ENCODE results near the gene CTIF.

Gene CTIF

DNA sequence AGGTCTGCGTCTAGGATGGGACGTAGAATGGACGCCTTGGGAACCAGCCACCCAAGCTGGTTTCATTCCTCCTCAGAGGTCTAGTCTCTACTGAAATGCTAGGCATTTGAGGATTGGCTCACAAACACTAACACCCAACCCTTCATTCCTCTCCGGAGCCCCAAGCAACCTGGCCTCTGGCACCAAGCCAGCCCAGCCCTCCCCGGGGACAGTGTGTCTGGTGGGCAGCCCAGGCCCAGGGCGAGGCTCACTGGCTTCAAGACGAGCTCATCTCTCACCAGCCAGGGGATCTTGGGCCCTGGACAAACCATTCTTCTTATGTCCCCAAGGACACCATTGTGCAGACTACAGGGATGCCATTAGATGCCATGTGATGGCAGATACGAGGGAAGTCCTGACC, 182.5 kb downstream of the CTIF start:
- Histone ChIP-seq H3K4me1 (ENCODE audit: control insufficient read depth, insufficient read depth, low read length) (peaks cover 31% of the 10 kb centered on the region), H3K36me3 (ENCODE audit: control insufficient read depth, insufficient read depth, low read length, severe bottlenecking) (peaks cover 32% of the 10 kb centered on the region), H3K9me3 (ENCODE audit: control insufficient read depth, low read length) (peaks cover 6% of the 10 kb centered on the region), H3K9ac (ENCODE audit: low read length) (peak overlapping the region; percentile 44), H3K27me3 (replicated peaks; ENCODE audit: control insufficient read depth, insufficient read depth, low read length) (no peaks in the 10 kb centered on the region), H3K4me3 (ENCODE audit: low read length) (no peak overlapping the region)
- DNase-seq (ENCODE audit: low read depth), result no peak

DNA sequence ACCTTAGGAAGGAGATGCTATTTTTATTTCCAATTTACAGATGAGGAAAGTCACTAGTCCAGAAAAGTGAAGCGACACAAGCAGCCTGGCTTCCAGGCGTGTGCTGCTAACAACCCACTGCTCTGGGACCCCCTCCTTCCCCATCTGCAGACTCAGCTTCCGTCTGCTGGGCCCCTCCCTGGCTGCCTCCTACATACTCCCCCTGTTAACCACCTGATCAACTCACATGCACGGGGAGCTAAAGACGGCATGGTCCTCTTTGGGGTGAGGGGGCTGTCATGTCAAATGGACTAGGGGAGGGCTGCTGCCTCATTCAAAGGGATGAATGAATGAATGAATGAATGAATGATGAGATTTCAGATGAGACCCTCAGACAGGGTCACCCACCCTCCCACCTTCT, 184.2 kb downstream of the CTIF start:
- DNase-seq (ENCODE audit: low read depth), result no peak

DNA sequence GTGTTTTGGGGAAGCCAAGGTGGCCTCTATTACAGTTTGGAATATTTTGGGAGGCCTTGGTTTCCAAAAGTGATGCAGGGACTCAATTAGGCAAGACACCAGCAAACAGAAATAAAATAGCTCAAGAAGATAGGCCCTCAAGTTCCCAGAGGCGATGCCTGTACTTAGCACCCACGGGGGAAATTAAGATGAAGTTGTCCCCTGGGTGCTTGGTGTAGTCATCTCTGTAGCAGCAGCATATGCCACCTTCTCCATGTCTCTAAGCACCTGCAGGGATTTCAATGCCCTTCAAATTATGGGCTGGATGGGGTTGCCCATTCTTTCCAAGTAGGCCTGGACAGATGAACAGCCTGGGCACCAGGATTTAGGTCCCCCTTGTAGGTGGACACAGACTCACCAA, 185.0 kb downstream of the CTIF start:
- Histone ChIP-seq H3K27me3 (replicated peaks; ENCODE audit: control insufficient read depth, insufficient read depth, low read length) (no peaks in the 10 kb centered on the region), H3K36me3 (ENCODE audit: control insufficient read depth, insufficient read depth, low read length, severe bottlenecking) (peaks cover 31% of the 10 kb centered on the region), H3K9me3 (ENCODE audit: control insufficient read depth, low read length) (peaks cover 24% of the 10 kb centered on the region), H3K4me1 (ENCODE audit: control insufficient read depth, insufficient read depth, low read length) (peaks cover 42% of the 10 kb centered on the region), H3K9ac (ENCODE audit: low read length) (no peak overlapping the region), H3K4me3 (ENCODE audit: low read length) (no peak overlapping the region)
- no peak for DNase-seq (ENCODE audit: low read depth)

More for the DNA sequence above, 184.2 kb downstream of the CTIF start:
- Histone ChIP-seq H3K36me3 (ENCODE audit: control insufficient read depth, insufficient read depth, low read length, severe bottlenecking) (peaks cover 38% of the 10 kb centered on the region), H3K4me3 (ENCODE audit: low read length) (no peak overlapping the region), H3K9me3 (ENCODE audit: control insufficient read depth, low read length) (peaks cover 22% of the 10 kb centered on the region), H3K4me1 (ENCODE audit: control insufficient read depth, insufficient read depth, low read length) (peaks cover 38% of the 10 kb centered on the region), H3K27me3 (replicated peaks; ENCODE audit: control insufficient read depth, insufficient read depth, low read length) (no peaks in the 10 kb centered on the region), H3K9ac (ENCODE audit: low read length) (no peak overlapping the region)

DNA sequence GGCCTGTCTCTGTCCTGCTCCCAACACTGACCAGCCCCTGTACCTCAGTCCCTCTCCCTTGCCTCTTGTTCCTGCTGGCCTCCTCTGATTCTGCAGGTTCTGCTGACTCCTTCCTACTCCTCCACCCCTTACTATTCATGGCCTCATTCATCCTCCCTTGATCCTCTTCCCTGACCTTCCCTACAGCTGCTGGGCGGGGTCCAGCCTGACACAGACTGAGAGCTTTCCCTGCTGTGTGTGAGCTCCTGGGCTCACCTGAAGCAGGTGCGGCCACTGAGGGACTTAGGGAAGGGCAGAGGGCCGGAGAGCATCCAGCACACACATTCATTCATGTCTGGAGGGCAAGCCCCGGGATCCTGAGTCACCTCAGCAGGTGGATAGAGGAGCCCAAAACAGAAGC, 185.6 kb downstream of the CTIF start:
- Histone ChIP-seq H3K9me3 (ENCODE audit: control insufficient read depth, low read length) (peaks cover 24% of the 10 kb centered on the region), H3K4me3 (ENCODE audit: low read length) (no peak overlapping the region), H3K4me1 (ENCODE audit: control insufficient read depth, insufficient read depth, low read length) (peaks cover 47% of the 10 kb centered on the region), H3K36me3 (ENCODE audit: control insufficient read depth, insufficient read depth, low read length, severe bottlenecking) (peaks cover 25% of the 10 kb centered on the region), H3K9ac (ENCODE audit: low read length) (no peak overlapping the region), H3K27me3 (replicated peaks; ENCODE audit: control insufficient read depth, insufficient read depth, low read length) (no peaks in the 10 kb centered on the region)
- no peak for DNase-seq (ENCODE audit: low read depth)

DNA sequence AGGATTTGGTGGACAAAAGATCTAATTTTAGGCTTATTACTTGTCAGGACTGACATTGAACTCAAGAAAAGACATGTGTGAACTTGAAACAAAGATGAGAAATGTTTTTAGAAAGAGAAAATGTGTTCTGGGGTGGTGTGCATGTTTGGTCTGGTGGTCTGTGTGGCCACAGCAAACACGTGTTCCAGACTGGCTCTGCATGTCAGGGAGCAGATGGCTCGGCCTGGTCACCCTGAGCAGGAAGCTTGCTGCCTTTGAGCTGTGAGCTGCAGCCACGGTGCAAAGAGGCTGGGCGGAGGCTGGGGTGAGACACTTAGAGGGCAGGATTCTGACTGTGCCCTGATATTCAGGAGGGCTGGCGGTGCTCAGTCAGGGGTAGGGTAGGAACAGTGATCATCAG, 186.1 kb downstream of the CTIF start:
- Histone ChIP-seq H3K36me3 (ENCODE audit: control insufficient read depth, insufficient read depth, low read length, severe bottlenecking) (peaks cover 24% of the 10 kb centered on the region), H3K4me3 (ENCODE audit: low read length) (no peak overlapping the region), H3K9me3 (ENCODE audit: control insufficient read depth, low read length) (peaks cover 24% of the 10 kb centered on the region), H3K27me3 (replicated peaks; ENCODE audit: control insufficient read depth, insufficient read depth, low read length) (no peaks in the 10 kb centered on the region), H3K4me1 (ENCODE audit: control insufficient read depth, insufficient read depth, low read length) (peaks cover 42% of the 10 kb centered on the region), H3K9ac (ENCODE audit: low read length) (no peak overlapping the region)
- no peak for DNase-seq (ENCODE audit: low read depth)

DNA sequence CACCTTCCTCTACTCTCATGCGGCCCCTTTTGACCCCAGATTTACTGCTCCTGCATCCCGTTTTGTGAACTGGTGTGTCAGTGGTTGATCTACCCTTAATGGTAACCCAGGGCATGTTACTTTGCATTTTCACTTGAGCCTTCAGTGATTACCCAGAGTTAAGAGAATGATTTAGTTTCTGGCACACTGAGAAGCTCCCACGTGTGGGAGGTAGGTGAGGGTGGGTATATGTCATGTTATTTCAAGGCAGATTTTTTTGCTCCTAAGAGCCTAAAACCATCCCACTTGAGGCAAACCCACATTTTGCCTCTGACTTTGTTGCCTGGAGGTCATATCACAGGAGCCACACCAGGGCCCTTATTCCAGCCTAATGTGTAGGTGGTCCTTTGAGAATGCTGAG, 186.7 kb downstream of the CTIF start:
- Histone ChIP-seq H3K4me3 (ENCODE audit: low read length) (no peak overlapping the region), H3K9ac (ENCODE audit: low read length) (no peak overlapping the region)
- DNase-seq (ENCODE audit: low read depth), result no peak

DNA sequence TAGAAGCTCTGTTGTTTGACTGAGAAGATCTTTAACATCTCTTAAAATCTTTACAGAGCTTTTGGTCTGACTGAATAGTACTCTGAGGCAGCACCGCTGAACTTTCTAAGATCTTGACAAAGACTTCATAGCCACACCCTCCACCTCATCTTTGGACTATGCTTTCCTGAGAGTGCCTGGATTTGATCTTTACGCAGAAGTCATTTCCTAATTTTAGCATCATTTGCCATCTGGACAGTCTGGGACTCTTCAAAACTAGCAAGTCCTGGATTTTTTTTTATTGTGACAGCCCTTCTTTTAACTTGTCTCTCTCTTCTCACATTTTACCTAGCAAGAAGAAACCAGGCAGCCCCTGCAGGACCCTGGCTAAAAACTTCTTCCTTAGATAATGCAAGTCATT, 188.8 kb downstream of the CTIF start:
- peaks cover 24% of the 10 kb centered on the region for H3K9me3 ChIP-seq (ENCODE audit: control insufficient read depth, low read length)
- H3K4me3 ChIP-seq (ENCODE audit: low read length), result peak overlapping the region; percentile 9
- H3K9ac ChIP-seq (ENCODE audit: low read length), result peak overlapping the region; percentile 61
- peak; percentile 22 for DNase-seq (ENCODE audit: low read depth)
- peaks cover 27% of the 10 kb centered on the region for H3K36me3 ChIP-seq (ENCODE audit: control insufficient read depth, insufficient read depth, low read length, severe bottlenecking)
- no peaks in the 10 kb centered on the region for H3K27me3 ChIP-seq (replicated peaks; ENCODE audit: control insufficient read depth, insufficient read depth, low read length)
- peaks cover 22% of the 10 kb centered on the region for H3K4me1 ChIP-seq (ENCODE audit: control insufficient read depth, insufficient read depth, low read length)

More for the DNA sequence above, 186.7 kb downstream of the CTIF start:
- Histone ChIP-seq H3K27me3 (replicated peaks; ENCODE audit: control insufficient read depth, insufficient read depth, low read length) (no peaks in the 10 kb centered on the region), H3K9me3 (ENCODE audit: control insufficient read depth, low read length) (peaks cover 24% of the 10 kb centered on the region), H3K4me1 (ENCODE audit: control insufficient read depth, insufficient read depth, low read length) (peaks cover 36% of the 10 kb centered on the region), H3K36me3 (ENCODE audit: control insufficient read depth, insufficient read depth, low read length, severe bottlenecking) (peaks cover 24% of the 10 kb centered on the region)

DNA sequence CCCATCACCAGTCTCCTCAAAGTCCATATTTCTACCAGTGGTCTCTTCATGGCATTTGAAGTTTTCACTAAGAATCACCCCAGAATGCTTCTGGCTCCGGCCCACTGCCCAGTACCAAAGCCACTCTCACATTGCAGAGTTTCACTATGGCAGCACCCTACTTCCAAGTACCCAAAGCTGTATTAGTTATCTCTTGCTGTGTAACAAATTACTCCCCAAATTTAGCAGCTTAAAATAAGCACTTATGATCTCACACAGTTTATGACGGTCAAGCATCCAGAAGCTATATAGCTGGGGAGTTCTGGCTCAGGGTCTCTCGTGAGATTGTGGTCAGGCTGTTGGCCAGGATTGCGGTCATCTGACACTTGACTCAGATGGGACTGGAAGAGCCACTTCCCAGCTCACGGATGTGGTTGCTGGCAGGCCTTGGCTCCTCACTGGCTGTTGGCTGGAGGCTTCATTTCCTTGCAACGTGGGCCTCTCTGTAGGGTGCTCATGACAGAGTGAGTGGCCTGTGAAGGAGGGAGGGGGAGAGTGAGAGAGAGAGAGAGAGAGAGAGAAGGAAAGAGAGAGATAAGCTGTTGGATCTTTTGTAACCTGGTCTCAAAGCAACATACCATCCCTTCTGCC, 189.5 kb downstream of the CTIF start:
- peak; percentile 51 for DNase-seq (ENCODE audit: low read depth)
- peaks cover 24% of the 10 kb centered on the region for H3K9me3 ChIP-seq (ENCODE audit: control insufficient read depth, low read length)

DNA sequence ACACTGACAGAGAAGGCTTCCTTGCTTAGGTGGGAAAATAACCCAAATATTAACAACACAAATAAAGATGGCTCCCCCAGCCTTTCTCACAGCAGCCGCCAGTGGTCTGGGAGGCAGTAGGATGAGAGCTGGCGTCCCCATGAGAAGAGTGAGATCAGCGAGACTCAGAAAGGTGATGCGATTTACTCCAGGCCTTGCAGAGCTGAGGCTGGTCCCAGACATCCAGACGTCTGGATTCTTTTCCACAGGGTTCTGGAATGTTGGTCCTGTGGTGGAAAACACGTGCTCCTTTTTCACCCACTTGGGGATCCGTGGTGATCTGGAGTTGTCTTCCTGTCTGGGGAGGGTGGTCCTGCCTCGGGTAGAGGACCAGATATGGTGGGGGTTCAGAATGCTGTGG, 190.6 kb downstream of the CTIF start:
- H3K4me3 ChIP-seq (ENCODE audit: low read length), result no peak overlapping the region
- no peak for DNase-seq (ENCODE audit: low read depth)
- H3K9me3 ChIP-seq (ENCODE audit: control insufficient read depth, low read length), result peaks cover 24% of the 10 kb centered on the region
- peak overlapping the region; percentile 42 for H3K9ac ChIP-seq (ENCODE audit: low read length)
- H3K36me3 ChIP-seq (ENCODE audit: control insufficient read depth, insufficient read depth, low read length, severe bottlenecking), result peaks cover 26% of the 10 kb centered on the region
- no peaks in the 10 kb centered on the region for H3K27me3 ChIP-seq (replicated peaks; ENCODE audit: control insufficient read depth, insufficient read depth, low read length)
- peaks cover 34% of the 10 kb centered on the region for H3K4me1 ChIP-seq (ENCODE audit: control insufficient read depth, insufficient read depth, low read length)

More for the DNA sequence above, 189.5 kb downstream of the CTIF start:
- no peak overlapping the region for H3K4me3 ChIP-seq (ENCODE audit: low read length)
- no peaks in the 10 kb centered on the region for H3K27me3 ChIP-seq (replicated peaks; ENCODE audit: control insufficient read depth, insufficient read depth, low read length)
- peaks cover 23% of the 10 kb centered on the region for H3K4me1 ChIP-seq (ENCODE audit: control insufficient read depth, insufficient read depth, low read length)
- H3K9ac ChIP-seq (ENCODE audit: low read length), result peak overlapping the region; percentile 61
- peaks cover 26% of the 10 kb centered on the region for H3K36me3 ChIP-seq (ENCODE audit: control insufficient read depth, insufficient read depth, low read length, severe bottlenecking)

DNA sequence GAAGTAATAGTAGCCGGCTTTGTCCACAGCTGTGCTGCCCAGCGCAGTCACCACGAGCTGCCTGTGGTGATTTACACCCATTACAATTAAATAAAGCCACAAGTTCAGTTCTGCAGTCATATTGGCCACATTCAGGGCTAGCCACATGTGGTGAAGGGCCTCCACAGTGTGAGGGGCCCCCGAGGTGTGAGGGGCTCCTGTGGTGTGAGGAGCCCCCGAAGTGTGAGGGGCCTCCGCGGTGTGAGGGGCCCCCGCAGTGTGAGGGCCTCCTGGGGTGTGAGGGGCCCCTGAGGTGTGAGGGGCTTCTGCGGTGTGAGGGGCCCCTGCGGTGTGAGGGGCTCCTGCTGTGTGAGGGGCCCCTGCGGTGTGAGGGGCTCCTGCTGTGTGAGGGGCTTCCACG, 191.2 kb downstream of the CTIF start:
- Histone ChIP-seq H3K36me3 (ENCODE audit: control insufficient read depth, insufficient read depth, low read length, severe bottlenecking) (peaks cover 20% of the 10 kb centered on the region), H3K27me3 (replicated peaks; ENCODE audit: control insufficient read depth, insufficient read depth, low read length) (no peaks in the 10 kb centered on the region), H3K9me3 (ENCODE audit: control insufficient read depth, low read length) (peaks cover 24% of the 10 kb centered on the region), H3K4me3 (ENCODE audit: low read length) (no peak overlapping the region), H3K9ac (ENCODE audit: low read length) (peak overlapping the region; percentile 13), H3K4me1 (ENCODE audit: control insufficient read depth, insufficient read depth, low read length) (peaks cover 40% of the 10 kb centered on the region)
- DNase-seq (ENCODE audit: low read depth), result no peak

DNA sequence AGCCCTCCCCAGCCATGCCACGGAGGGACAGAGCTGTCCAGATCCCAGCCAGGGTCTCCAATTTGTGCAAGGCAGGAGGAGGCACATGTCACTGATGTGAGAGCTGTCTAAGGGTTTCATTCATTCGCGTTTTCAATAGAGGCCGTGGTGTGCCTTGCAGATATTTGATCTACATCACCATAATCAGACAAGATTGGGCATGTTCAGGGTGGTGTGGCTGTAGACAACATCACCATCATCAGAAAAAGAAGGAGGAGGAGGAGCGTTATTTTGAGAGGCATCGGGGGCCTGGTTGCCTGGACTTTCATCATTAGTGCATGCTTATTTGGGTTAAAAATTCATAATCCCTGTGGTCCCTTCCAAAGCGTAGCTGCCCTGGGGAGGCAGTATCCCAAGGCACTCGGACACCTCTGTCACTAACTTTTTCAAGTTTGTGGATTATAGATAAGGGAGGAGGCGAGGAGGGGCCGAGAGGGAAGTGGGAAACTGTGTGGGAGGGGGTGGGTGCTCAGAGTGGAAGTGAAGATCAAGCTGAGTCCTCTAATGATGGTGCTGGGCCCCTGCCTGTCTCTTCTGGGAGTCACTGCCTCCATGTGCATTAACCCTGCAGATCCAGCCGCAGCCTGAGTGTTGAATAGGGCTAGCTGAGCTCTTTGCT, 194.1 kb downstream of the CTIF start:
- Histone ChIP-seq H3K4me3 (ENCODE audit: low read length) (no peak overlapping the region), H3K27me3 (replicated peaks; ENCODE audit: control insufficient read depth, insufficient read depth, low read length) (no peaks in the 10 kb centered on the region), H3K4me1 (ENCODE audit: control insufficient read depth, insufficient read depth, low read length) (peaks cover 32% of the 10 kb centered on the region), H3K36me3 (ENCODE audit: control insufficient read depth, insufficient read depth, low read length, severe bottlenecking) (peaks cover 12% of the 10 kb centered on the region), H3K9me3 (ENCODE audit: control insufficient read depth, low read length) (peaks cover 3% of the 10 kb centered on the region), H3K9ac (ENCODE audit: low read length) (no peak overlapping the region)
- no peak for DNase-seq (ENCODE audit: low read depth)
